GM18526 (cell line): ENCODE results near the gene HDAC4.

Experiments used
- POLR2A ChIP-seq: IDR thresholded peaks from 3 replicates; pipeline ENCODE4 v1.6.1; 2011; ENCODE audit not compliant: insufficient read length; ENCODE audit errors: extremely low read depth

The HDAC4 gene

GRCh38 chr2:239199041-239199768, 201.6 kb downstream of the HDAC4 start:
- TF ChIP-seq POLR2A = no peak

GRCh38 chr2:239198221-239198620, 202.6 kb downstream of the HDAC4 start:
- TF ChIP-seq POLR2A = no peak

- no peak for TF ChIP-seq POLR2A
These were observed 203.7 kb downstream of the HDAC4 start for GRCh38 chr2:239197146-239197545.

GRCh38 chr2:239196474-239197021, 204.3 kb downstream of the HDAC4 start:
- no peak for TF ChIP-seq POLR2A

- no peak for TF ChIP-seq POLR2A
These were observed 204.8 kb downstream of the HDAC4 start for GRCh38 chr2:239195992-239196391.

GRCh38 chr2:239195318-239195871, 205.4 kb downstream of the HDAC4 start:
- no peak for TF ChIP-seq POLR2A

GRCh38 chr2:239194731-239195317, 206.0 kb downstream of the HDAC4 start:
- TF ChIP-seq POLR2A = no peak

- TF ChIP-seq POLR2A = no peak
These were observed 206.7 kb downstream of the HDAC4 start for GRCh38 chr2:239193925-239194677.

- no peak for TF ChIP-seq POLR2A
These were observed 207.4 kb downstream of the HDAC4 start for GRCh38 chr2:239193401-239193811.

- no peak for TF ChIP-seq POLR2A
These were observed 207.8 kb downstream of the HDAC4 start for GRCh38 chr2:239192975-239193374.

- no peak for TF ChIP-seq POLR2A
These were observed 208.4 kb downstream of the HDAC4 start for GRCh38 chr2:239192456-239192855.

GRCh38 chr2:239190921-239191885, 209.6 kb downstream of the HDAC4 start:
- TF ChIP-seq POLR2A = no peak

- no peak for TF ChIP-seq POLR2A
These were observed 210.5 kb downstream of the HDAC4 start for GRCh38 chr2:239190361-239190760.

- TF ChIP-seq POLR2A = no peak
These were observed 211.1 kb downstream of the HDAC4 start for GRCh38 chr2:239189711-239190131.

GRCh38 chr2:239188536-239188935, 212.3 kb downstream of the HDAC4 start:
- no peak for TF ChIP-seq POLR2A
